Hepatocyte (in vitro differentiated cells): ENCODE data around the gene TTBK2.

Experiments
- EZH2 ChIP-seq: fragments of 200-600 bp; sonication (generic); IDR thresholded peaks from 2 replicates; pipeline ENCODE4 v1.6.1; 2016; ENCODE audit warnings: antibody characterized with exemption, mild to moderate bottlenecking, borderline replicate concordance
- EZH2phosphoT487 ChIP-seq: fragments of 200-600 bp; sonication (generic); IDR thresholded peaks from one replicate; pipeline ENCODE4 v1.6.1; 2018; ENCODE audit warnings: antibody characterized with exemption, mild to moderate bottlenecking, low read depth, moderate library complexity; ENCODE audit not compliant: unreplicated experiment, severe bottlenecking
- TF ChIP-seq, protein P1 (sequence below): fragments of 200-600 bp; sonication (generic); IDR thresholded peaks from 2 replicates; pipeline ENCODE4 v1.5.1; 2016; ENCODE audit warnings: antibody characterized with exemption, mild to moderate bottlenecking; ENCODE audit not compliant: poor library complexity

DNA sequence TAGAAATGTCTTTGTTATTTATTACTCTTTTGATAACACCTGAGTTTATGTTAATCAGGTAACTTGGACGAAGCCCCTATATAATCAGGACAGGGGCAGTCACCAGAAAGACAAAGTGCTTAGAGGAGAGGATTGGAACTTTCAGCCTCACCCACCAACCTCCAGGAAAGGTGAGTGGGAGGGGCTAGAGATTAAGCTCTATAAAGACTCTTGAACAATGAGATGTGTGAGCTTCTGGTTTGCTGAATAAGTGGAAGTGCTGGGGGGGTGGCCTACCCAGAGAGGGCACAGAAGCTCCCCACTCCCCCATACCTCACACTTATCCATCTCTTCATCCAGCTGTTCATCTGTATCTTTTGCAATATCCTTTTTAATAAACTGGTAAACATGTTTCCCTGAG lies 73.9 kb downstream of the TTBK2 start:
- TF ChIP-seq, protein P1, sequence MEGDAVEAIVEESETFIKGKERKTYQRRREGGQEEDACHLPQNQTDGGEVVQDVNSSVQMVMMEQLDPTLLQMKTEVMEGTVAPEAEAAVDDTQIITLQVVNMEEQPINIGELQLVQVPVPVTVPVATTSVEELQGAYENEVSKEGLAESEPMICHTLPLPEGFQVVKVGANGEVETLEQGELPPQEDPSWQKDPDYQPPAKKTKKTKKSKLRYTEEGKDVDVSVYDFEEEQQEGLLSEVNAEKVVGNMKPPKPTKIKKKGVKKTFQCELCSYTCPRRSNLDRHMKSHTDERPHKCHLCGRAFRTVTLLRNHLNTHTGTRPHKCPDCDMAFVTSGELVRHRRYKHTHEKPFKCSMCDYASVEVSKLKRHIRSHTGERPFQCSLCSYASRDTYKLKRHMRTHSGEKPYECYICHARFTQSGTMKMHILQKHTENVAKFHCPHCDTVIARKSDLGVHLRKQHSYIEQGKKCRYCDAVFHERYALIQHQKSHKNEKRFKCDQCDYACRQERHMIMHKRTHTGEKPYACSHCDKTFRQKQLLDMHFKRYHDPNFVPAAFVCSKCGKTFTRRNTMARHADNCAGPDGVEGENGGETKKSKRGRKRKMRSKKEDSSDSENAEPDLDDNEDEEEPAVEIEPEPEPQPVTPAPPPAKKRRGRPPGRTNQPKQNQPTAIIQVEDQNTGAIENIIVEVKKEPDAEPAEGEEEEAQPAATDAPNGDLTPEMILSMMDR, result no peak
- TF ChIP-seq EZH2, result no peak
- TF ChIP-seq EZH2phosphoT487, result no peak
